ENCODE measurements around the gene AARS2. TPM values are rescaled to one million over a fixed set of nuclear protein-coding genes. Genes with fewer than 3 reads are reported as not detected.

AARS2 gene
- polyA plus RNA-seq, 2 of the 4 experiments (the other 2 are of a cell fraction), result 4.3 to 6.2 TPM

DNA sequence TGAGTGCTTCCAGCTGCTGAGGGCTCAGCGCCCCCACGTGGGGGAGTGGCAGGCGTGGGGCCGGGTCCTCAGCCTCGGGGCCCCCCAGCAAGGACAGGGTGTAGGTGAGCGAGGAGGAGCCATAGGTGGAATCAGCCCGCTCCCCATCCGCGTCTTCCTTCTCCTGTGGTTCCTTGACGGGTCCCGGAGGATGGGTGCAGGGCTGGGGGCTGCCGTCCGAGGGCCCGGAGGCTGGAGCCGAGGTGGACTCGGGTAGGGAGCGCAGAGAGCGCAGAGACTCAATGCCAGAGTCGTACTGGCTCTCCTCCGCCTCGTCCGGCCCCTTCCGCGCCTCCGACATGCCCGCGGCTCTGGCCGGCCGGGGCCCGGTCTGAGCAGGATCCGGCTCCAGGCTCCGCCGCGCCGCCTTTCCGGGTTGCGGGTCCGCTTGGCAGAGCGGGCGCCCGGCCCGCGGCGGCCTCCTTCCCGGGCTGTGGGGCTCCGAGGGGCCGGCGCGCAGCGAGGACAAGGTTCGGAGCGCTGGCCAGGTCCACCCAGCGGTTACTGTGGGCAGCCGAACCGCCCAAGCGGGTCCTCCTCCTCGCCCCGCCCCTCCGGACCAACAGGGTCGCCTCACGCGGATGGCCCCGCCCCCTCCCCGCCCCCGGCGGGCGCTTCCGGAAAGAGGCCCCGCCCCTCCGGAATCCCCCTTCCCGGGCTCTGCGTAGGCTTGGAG, 48.0 kb downstream of the AARS2 start, which contains the start of gene NFKBIE:
Gene NFKBIE (minus strand): TSS at position 545 of the 715 bp plus-strand sequence. CDS start 205 bp downstream, at position 340.
- Histone ChIP-seq H3K4me3 (peak within 1 kb of the TSS; percentile 81), H3K9me3 (no peaks in the 10 kb centered on the region), H3K27ac (peak within 1 kb of the TSS; percentile 81 to 90), H3K4me1 (peaks cover 23% of the 10 kb centered on the region), H3K4me2 (peak within 1 kb of the TSS; percentile 97)
- TF ChIP-seq ZFP36 (IDR thresholded peaks at IDR 0.05; ENCODE audit: borderline replicate concordance, partially characterized antibody), result no peak
- no peak; a peak in 1 of 5 replicates for TF ChIP-seq RAD21 (conservative IDR thresholded peaks at IDR 0.05 in 1 of 2, IDR thresholded peaks at IDR 0.05 in 1 of 2)
- TF ChIP-seq JUN (IDR thresholded peaks at IDR 0.05), result peak in 1 of 2 experiments; percentile 50; a peak in 1 of 5 replicates
- TF ChIP-seq, protein P1, sequence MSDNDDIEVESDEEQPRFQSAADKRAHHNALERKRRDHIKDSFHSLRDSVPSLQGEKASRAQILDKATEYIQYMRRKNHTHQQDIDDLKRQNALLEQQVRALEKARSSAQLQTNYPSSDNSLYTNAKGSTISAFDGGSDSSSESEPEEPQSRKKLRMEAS (IDR thresholded peaks at IDR 0.05), result peak; percentile 38
- no peak for TF ChIP-seq ZNF302 (CRISPR knock-in tag; IDR thresholded peaks at IDR 0.05)
- TF ChIP-seq NFE2L2 (conservative IDR thresholded peaks at IDR 0.05; ENCODE audit: low read length), result no peak
- TF ChIP-seq KDM1A (IDR thresholded peaks at IDR 0.05; ENCODE audit: low read depth), result no peak
- peak; percentile 9; the same call in 1 of the 3 replicates for TF ChIP-seq SMC3 (IDR thresholded peaks at IDR 0.05)
- TF ChIP-seq KDM5A (IDR thresholded peaks at IDR 0.05), result peak; percentile 56; the same call in 1 of the 2 replicates
- TF ChIP-seq, protein P2, sequence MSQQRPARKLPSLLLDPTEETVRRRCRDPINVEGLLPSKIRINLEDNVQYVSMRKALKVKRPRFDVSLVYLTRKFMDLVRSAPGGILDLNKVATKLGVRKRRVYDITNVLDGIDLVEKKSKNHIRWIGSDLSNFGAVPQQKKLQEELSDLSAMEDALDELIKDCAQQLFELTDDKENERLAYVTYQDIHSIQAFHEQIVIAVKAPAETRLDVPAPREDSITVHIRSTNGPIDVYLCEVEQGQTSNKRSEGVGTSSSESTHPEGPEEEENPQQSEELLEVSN (IDR thresholded peaks at IDR 0.05; ENCODE audit: borderline replicate concordance, low read depth), result no peak
- TF ChIP-seq, protein P3, sequence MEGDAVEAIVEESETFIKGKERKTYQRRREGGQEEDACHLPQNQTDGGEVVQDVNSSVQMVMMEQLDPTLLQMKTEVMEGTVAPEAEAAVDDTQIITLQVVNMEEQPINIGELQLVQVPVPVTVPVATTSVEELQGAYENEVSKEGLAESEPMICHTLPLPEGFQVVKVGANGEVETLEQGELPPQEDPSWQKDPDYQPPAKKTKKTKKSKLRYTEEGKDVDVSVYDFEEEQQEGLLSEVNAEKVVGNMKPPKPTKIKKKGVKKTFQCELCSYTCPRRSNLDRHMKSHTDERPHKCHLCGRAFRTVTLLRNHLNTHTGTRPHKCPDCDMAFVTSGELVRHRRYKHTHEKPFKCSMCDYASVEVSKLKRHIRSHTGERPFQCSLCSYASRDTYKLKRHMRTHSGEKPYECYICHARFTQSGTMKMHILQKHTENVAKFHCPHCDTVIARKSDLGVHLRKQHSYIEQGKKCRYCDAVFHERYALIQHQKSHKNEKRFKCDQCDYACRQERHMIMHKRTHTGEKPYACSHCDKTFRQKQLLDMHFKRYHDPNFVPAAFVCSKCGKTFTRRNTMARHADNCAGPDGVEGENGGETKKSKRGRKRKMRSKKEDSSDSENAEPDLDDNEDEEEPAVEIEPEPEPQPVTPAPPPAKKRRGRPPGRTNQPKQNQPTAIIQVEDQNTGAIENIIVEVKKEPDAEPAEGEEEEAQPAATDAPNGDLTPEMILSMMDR (IDR thresholded peaks at IDR 0.05), result peak; percentile 19; the same call in 2 of the 3 replicates
- peak; percentile 68; the same call in 1 of the 2 replicates for TF ChIP-seq PHF8 (IDR thresholded peaks at IDR 0.05; ENCODE audit: borderline replicate concordance, low read depth)
- peak; percentile 81 for TF ChIP-seq POLR2A (IDR thresholded peaks at IDR 0.05; ENCODE audit: low read length)
- TF ChIP-seq ESRRA (IDR thresholded peaks at IDR 0.05; ENCODE audit: borderline replicate concordance, low read length), result no peak
- ChIA-PET CTCF (interaction anchor here (1.1 to 6.0 kb wide), 4 partner anchors 10 to 92 kb away, joined by 4 to 181 read pairs (median 6); no protein-coding TSS in a partner anchor), POLR2A (no interaction called here)
- FAIRE-seq (no peak), DNase-seq (ENCODE audit: low read depth in 1 of 2, low spot score in 1 of 2) (peak; percentile 80 to 84), ATAC-seq (peak; percentile 73 to 83)
- WGBS (ENCODE audit: missing lambda C conversion rate), result 0% methylated on average over 17 of the region's 72 CpGs

DNA sequence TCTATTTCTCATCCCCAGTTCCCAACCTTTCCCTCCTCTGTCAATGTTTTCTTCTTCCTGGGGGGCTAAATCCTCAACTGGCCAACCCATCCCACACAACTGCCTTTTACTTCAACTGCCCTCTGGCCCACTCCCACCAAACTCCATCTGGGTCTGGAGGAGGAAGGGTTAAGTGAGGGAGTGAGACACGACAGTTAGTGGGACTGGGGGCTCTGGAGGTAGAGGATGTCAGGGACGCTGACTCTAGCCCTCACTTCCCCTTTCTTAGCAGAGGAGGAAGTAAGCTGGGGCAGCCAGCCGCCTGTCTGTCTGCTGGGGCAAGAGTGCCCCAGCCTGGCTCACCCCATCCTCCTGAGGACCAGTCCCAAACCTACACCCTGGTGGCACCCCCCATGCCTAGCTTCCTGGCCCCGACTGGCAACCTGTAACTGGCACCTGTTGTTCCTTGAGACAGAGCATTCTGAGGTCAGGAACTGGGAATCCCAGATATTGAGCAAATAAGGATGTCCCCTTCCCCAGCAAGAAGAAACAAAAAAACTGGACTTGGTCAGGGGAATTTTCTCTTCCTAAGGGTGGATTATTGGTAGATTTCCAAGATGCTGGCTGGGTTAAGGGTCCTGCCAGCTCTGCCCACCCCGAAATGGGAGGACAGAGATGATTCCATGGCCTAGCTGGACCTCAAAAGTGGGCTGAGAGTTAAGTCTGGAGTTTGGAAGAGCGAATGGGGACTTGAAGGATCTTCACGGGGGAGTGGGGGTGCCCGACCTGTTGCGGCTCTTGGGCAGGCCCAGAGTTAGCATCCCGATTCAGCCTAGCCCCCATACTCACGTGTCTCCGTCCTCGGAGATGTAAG, 48.8 kb downstream of the AARS2 start:
- peak overlapping the region; percentile 81 to 90 for H3K27ac ChIP-seq
- FAIRE-seq (no peak), ATAC-seq (peak in 1 of 2 experiments; percentile 29; a peak in 3 of 6 replicates), DNase-seq (ENCODE audit: low read depth in 1 of 2, low spot score in 1 of 2) (no peak)
- ChIA-PET CTCF (interaction anchor here (0.7 to 2.0 kb wide), 5 partner anchors 9 to 91 kb away, joined by 3 to 8 read pairs (median 4); no protein-coding TSS in a partner anchor), POLR2A (interaction anchor here (1.0 kb wide), 1 partner anchor 18 kb away, joined by 5 read pairs; the partner anchor contains the start of gene HSP90AB1)
- H3K4me2 ChIP-seq, result peak overlapping the region; percentile 97
- H3K4me1 ChIP-seq, result peaks cover 23% of the 10 kb centered on the region
- WGBS (ENCODE audit: missing lambda C conversion rate), result 6% methylated on average over 13 of the region's 13 CpGs
- TF ChIP-seq, protein P3 (IDR thresholded peaks at IDR 0.05), result no peak
- TF ChIP-seq PHF8 (IDR thresholded peaks at IDR 0.05; ENCODE audit: borderline replicate concordance, low read depth) (no peak), ZC3H11A (IDR thresholded peaks at IDR 0.05) (no peak), HOXB5 (CRISPR knock-in tag; IDR thresholded peaks at IDR 0.05) (no peak), FOSL2 (IDR thresholded peaks at IDR 0.05) (no peak), FOSL2 (CRISPR knock-in tag; IDR thresholded peaks at IDR 0.05) (no peak), NFE2L2 (conservative IDR thresholded peaks at IDR 0.05; ENCODE audit: low read length) (no peak), CHD4 (IDR thresholded peaks at IDR 0.05; ENCODE audit: borderline replicate concordance) (no peak), JUN (IDR thresholded peaks at IDR 0.05) (no peak), MAZ (IDR thresholded peaks at IDR 0.05; ENCODE audit: borderline replicate concordance, low read depth, low read length) (no peak)
- TF ChIP-seq, protein P4, sequence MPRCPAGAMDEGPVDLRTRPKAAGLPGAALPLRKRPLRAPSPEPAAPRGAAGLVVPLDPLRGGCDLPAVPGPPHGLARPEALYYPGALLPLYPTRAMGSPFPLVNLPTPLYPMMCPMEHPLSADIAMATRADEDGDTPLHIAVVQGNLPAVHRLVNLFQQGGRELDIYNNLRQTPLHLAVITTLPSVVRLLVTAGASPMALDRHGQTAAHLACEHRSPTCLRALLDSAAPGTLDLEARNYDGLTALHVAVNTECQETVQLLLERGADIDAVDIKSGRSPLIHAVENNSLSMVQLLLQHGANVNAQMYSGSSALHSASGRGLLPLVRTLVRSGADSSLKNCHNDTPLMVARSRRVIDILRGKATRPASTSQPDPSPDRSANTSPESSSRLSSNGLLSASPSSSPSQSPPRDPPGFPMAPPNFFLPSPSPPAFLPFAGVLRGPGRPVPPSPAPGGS (IDR thresholded peaks at IDR 0.05), result no peak
- TF ChIP-seq, protein P2 (IDR thresholded peaks at IDR 0.05; ENCODE audit: borderline replicate concordance, low read depth), result no peak
- no peaks in the 10 kb centered on the region for H3K9me3 ChIP-seq
- peak overlapping the region; percentile 81 for H3K4me3 ChIP-seq
